HG03045 (cell line): Measurements from ENCODE around the gene ATP11A.
"Not testable (repeated sequence)": the region's sequence is repeated elsewhere in the genome, so short reads cannot be mapped to it uniquely, and the experiment has no call there.

Source experiments
- ATAC-seq: cut with Tn5 transposase; IDR thresholded peaks from one replicate; pipeline ENCODE4 v1.9.1; 2021; ENCODE audit warnings: mild to moderate bottlenecking, moderate library complexity; ENCODE audit not compliant: unreplicated experiment

The ATP11A gene

GRCh38 chr13:112791663-112792440, 102.0 kb downstream of the ATP11A start:
- ATAC-seq, result no peak

- no peak for ATAC-seq
Measured at GRCh38 chr13:112792511-112792910, 102.7 kb downstream of the ATP11A start.

- no peak for ATAC-seq
Measured at GRCh38 chr13:112793545-112794445, 104.0 kb downstream of the ATP11A start.

GRCh38 chr13:112795277-112795676, 105.4 kb downstream of the ATP11A start:
- no peak for ATAC-seq

- no peak for ATAC-seq
Measured at GRCh38 chr13:112796190-112796915, 106.5 kb downstream of the ATP11A start.

DNA sequence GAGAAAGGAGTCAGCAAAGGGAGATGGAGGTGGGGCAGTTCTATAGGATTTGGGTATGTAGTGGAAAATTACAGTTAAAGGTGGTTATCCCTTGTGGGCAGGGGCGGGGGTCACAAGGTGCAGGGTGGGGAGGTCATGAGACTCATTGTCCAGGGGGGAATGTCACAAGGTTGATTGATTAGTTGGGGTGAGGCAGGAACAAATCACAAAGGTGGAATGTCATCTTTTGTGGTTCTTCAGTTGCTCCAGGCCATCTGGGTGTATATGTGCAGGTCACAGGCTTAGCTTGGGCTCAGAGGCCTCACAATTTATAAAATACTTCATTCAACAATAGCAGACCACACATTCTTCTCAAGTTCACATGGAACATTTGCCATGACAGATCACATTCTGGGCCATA, 109.6 kb downstream of the ATP11A start:
- ATAC-seq, result no peak

DNA sequence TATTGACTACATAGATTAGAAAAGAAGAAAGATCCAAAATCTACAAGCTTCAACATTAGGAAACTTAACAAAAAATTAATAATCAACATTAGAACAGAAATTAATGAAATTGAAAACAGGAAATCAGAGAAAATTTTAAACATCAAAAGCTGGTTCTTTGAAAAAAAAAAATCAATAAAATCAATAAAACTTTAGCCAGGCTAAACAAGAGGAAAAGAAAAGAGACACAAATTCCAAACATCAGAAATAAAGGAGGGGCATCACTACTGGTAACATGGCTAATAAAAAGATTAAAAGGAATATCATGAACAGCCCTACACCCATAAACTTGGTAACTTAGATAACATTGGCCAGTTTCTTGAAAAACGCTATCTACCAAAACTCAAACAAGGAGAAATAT, 110.2 kb downstream of the ATP11A start:
- ATAC-seq, result no peak

GRCh38 chr13:112800807-112801206, 111.0 kb downstream of the ATP11A start:
- not testable (repeated sequence) for ATAC-seq

DNA sequence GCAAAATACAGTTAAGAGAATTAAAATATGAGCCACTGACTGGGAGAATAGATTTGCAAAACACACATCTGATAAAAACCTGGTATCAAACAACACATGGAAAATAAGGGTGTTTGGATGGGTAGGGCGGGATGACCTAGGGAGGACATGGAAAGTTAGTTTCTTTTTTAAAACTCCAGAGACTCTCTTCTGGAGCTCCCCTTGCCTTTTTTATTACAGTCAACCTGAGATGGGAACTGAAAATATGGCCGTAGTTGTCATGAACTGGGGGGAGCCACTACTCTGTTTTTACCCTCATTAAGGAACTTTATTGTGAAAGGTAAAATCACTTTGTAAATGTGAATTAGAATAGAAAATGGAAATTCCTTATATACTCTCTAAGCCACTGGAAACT, 113.0 kb downstream of the ATP11A start:
- ATAC-seq, result peak; percentile 45

DNA sequence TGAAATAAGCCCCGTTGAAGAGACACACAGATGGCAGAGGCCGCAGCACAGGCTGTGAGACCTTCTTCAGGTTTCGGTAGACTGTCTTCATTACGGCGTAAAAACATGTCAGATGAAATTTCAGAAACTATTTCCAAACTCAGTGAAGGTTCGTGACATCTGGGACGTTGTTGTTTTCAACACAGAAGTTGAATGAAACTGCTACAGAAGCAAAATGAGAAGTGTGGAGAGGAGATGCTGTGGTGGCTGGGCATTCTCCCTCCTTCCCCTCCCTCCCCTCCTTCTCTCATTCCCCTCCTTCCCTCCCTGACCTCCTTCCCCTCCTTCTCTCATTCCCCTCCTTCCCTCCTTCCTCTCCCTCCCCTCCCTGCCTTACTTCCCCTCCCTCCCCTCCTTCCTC, 113.6 kb downstream of the ATP11A start:
- ATAC-seq, result peak; percentile 65

DNA sequence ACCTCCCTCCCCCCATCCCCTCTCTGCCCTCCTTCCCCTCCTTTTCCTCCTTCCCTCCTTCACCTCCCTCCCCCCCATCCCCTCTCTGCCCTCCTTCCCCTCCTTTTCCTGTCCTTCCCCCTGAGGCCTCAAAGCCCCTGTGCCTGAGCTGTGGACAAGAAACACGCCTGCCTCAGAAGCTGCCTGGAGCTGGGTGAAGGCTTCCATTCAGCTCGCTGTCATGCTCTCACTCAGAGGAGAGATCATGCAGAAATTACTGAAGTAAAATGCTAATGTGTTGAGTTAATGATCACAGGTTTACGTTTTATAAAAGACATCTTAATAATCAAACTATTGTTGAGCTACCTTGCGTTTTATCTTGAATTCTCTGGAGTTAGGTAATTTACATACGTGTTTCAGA, 114.5 kb downstream of the ATP11A start:
- ATAC-seq, result no peak

DNA sequence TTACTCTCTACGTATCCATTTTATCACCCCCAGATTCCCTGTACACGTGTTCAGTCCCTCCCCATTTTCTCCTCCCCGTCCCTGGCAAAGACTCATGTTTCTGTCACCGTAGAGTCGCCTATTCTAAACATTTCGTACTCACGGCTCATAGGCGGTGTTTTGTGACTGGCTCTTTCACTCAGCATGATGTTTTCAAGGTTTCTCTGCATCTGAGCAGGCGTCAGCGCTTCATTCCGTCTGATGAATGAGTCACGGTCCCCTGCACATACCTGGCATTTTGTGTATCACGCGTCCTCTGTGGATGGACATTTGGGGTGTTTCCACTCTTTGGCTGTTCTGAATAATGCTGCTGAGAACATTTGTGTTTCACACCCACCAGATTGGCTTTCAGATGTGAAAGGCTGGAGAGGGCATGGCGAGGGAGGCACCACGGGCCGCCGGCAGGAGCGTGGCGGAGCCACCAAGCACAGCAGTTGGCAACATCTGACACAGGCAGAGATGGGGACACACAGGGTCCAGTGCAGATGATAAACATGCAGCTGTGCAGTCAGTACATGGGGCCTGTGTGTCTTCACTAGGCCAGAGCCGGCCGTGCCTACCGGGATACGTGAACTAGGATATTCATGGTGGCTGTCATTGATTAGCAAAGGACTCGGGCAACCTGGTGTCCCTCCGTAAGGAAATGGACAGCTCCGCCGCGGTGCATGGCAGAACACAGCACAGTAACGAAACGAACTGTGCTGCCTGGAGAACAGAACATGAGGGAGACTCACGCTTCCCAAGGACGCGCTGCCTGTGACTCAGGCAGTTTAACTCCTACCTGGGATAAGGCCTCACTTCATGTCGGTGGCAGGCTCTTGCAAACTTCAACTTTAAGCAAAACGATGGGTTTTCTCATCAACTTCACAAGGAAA, 117.2 kb downstream of the ATP11A start:
- no peak for ATAC-seq

- ATAC-seq, result no peak
Measured at GRCh38 chr13:112807653-112808376, 118.0 kb downstream of the ATP11A start.

- ATAC-seq, result no peak
Measured at GRCh38 chr13:112808377-112809140, 118.7 kb downstream of the ATP11A start.

- no peak for ATAC-seq
Measured at GRCh38 chr13:112809332-112810315, 119.8 kb downstream of the ATP11A start.

- ATAC-seq, result no peak
Measured at GRCh38 chr13:112810608-112811007, 120.8 kb downstream of the ATP11A start.

- ATAC-seq, result no peak
Measured at GRCh38 chr13:112812306-112813055, 122.6 kb downstream of the ATP11A start.
